Activated T-cell treated with anti-CD3 and anti-CD28 coated beads for 4 hours (primary cell): Measurements from ENCODE around the gene AHCYL1.

Source experiments
- DNase-seq: peaks from one replicate; pipeline ENCODE4 v3.0.0-alpha.2; 2020

AHCYL1 gene

GRCh38 chr1:110065841-110066240 is 81.3 kb downstream of the AHCYL1 start:
- no peak for DNase-seq

- no peak for DNase-seq
Observed at GRCh38 chr1:110067479-110067892, 82.9 kb downstream of the AHCYL1 start.

- DNase-seq = no peak
Observed at GRCh38 chr1:110067893-110068645, 83.5 kb downstream of the AHCYL1 start.

- no peak for DNase-seq
Observed at GRCh38 chr1:110068646-110069403, 84.3 kb downstream of the AHCYL1 start.

- DNase-seq = no peak
Observed at GRCh38 chr1:110069404-110070281, 85.1 kb downstream of the AHCYL1 start.

GRCh38 chr1:110070282-110070669 is 85.7 kb downstream of the AHCYL1 start:
- no peak for DNase-seq

GRCh38 chr1:110070671-110071242 is 86.2 kb downstream of the AHCYL1 start, which contains the start of gene ALX3:
Gene ALX3 (minus strand): TSS chr1:110070672. CDS start chr1:110070612, 60 bp downstream.
- no peak for DNase-seq
